IMR-90 (cell line): ENCODE measurements around the gene SPATA13. TPM values are rescaled to one million over a fixed set of nuclear protein-coding genes. Genes with fewer than 3 reads are reported as not detected.

Source experiments
- ATAC-seq: fragments of 200-7000 bp; cut with Tn5 transposase; 2 replicates; pipeline ENCODE4 v1.9.1; 2020; ENCODE audit warnings: low read depth, mild to moderate bottlenecking, moderate library complexity
- BruUV-seq: library from RNA; stranded (reverse); fragments of 400-500 nt; replicated peaks from 2 replicates; lab custom pipeline; 2021; lab: Mats Ljungman, UMichigan
- CTCF ChIA-PET: fragments of 300-600 bp; formaldehyde crosslinking; extraction: SDS; loops from one replicate; lab custom pipeline; 2021; ENCODE audit warnings: antibody characterized with exemption; lab: Yijun Ruan, JAX
- POLR2A ChIA-PET: fragments of 300-600 bp; sonication (Branson Sonifier 250); formaldehyde crosslinking; loops from one replicate; lab custom pipeline; 2022; ENCODE audit warnings: antibody characterized with exemption; ENCODE audit not compliant: unreplicated experiment; lab: Charles Lee
- DNase-seq: peaks from one replicate; pipeline ENCODE4 v3.0.0; 2013
- H2AFZ ChIP-seq: replicated peaks from 2 replicates; pipeline ENCODE3; 2013; ENCODE audit warnings: low read length, mild to moderate bottlenecking; ENCODE audit not compliant: poor library complexity
- H2AK5ac ChIP-seq: 2 replicates; pipeline ENCODE4 v1.6.1; 2013; ENCODE audit warnings: low read depth, low read length, inconsistent platforms
- H2AK9ac ChIP-seq: replicated peaks from 2 replicates; pipeline ENCODE3; 2013; ENCODE audit warnings: mild to moderate bottlenecking, low read depth, low read length, moderate library complexity; ENCODE audit not compliant: poor library complexity
- H2BK120ac ChIP-seq: 2 replicates; pipeline ENCODE4 v1.6.1; 2013; ENCODE audit warnings: low read depth, low read length, inconsistent platforms
- H2BK15ac ChIP-seq: 3 replicates; pipeline ENCODE4 v1.6.1; 2013; ENCODE audit warnings: low read depth, low read length, inconsistent platforms
- H2BK20ac ChIP-seq: 2 replicates; pipeline ENCODE4 v1.6.1; 2013; ENCODE audit warnings: low read depth, mild to moderate bottlenecking, inconsistent platforms, low read length, moderate library complexity
- H2BK5ac ChIP-seq: 2 replicates; pipeline ENCODE4 v1.6.1; 2013; ENCODE audit warnings: mild to moderate bottlenecking, low read depth, low read length, inconsistent platforms; ENCODE audit not compliant: poor library complexity, severe bottlenecking
- H3K14ac ChIP-seq: replicated peaks from 2 replicates; pipeline ENCODE4 v1.6.1; 2013; ENCODE audit warnings: low read depth, low read length, inconsistent platforms
- H3K18ac ChIP-seq: 2 replicates; pipeline ENCODE4 v1.6.1; 2013; ENCODE audit warnings: low read depth, low read length, control low read depth
- H3K23ac ChIP-seq: 2 replicates; pipeline ENCODE4 v1.6.1; 2013; ENCODE audit warnings: low read depth, low read length, inconsistent platforms
- H3K27ac ChIP-seq: 2 replicates; pipeline ENCODE4 v1.5.1; 2013; ENCODE audit warnings: mild to moderate bottlenecking, control low read depth, low read length; ENCODE audit not compliant: insufficient read depth
- H3K27me3 ChIP-seq: 2 replicates; pipeline ENCODE4 v1.6.1; 2013; ENCODE audit warnings: low read length; ENCODE audit not compliant: control insufficient read depth, insufficient read depth
- H3K36me3 ChIP-seq: 2 replicates; pipeline ENCODE4 v1.6.1; 2013; ENCODE audit warnings: low read length, mixed read lengths; ENCODE audit not compliant: control insufficient read depth, insufficient read depth
- H3K4ac ChIP-seq: 2 replicates; pipeline ENCODE4 v1.6.1; 2013; ENCODE audit warnings: low read depth, low read length, inconsistent platforms
- H3K4me1 ChIP-seq: 2 replicates; pipeline ENCODE4 v1.6.1; 2013; ENCODE audit warnings: low read length, mixed read lengths; ENCODE audit not compliant: control insufficient read depth, insufficient read depth
- H3K4me2 ChIP-seq: 2 replicates; pipeline ENCODE4 v1.6.1; 2013; ENCODE audit warnings: low read depth, mild to moderate bottlenecking, control low read depth, low read length, moderate library complexity
- H3K4me3 ChIP-seq: 2 replicates; pipeline ENCODE4 v1.5.1; 2013; ENCODE audit warnings: low read depth, mild to moderate bottlenecking, control low read depth, low read length, moderate library complexity; ENCODE audit not compliant: insufficient read depth
- H3K56ac ChIP-seq: 2 replicates; pipeline ENCODE4 v1.6.1; 2013; ENCODE audit warnings: low read length, inconsistent platforms; ENCODE audit not compliant: insufficient read depth; ENCODE audit errors: extremely low read depth
- H3K79me1 ChIP-seq, 2 experiments: 2 replicates each; pipeline ENCODE4 v1.6.1; 2013; ENCODE audit warnings: low read length in 2 of 2, inconsistent platforms in 1 of 2, low read depth in 1 of 2
- H3K9ac ChIP-seq: 2 replicates; pipeline ENCODE4 v1.6.1; 2013; ENCODE audit warnings: low read depth, low read length, control low read depth
- H3K9me1 ChIP-seq: 2 replicates; pipeline ENCODE4 v1.6.1; 2013; ENCODE audit warnings: low read length, inconsistent platforms; ENCODE audit not compliant: insufficient read depth
- H3K9me3 ChIP-seq: 2 replicates; pipeline ENCODE4 v1.6.1; 2013; ENCODE audit warnings: low read length; ENCODE audit not compliant: control insufficient read depth, insufficient read depth
- H4K20me1 ChIP-seq: 2 replicates; pipeline ENCODE4 v1.6.1; 2013; ENCODE audit warnings: low read length, inconsistent platforms; ENCODE audit not compliant: insufficient read depth
- H4K5ac ChIP-seq: 2 replicates; pipeline ENCODE4 v1.6.1; 2013; ENCODE audit warnings: mild to moderate bottlenecking, low read depth, low read length, control low read depth
- H4K8ac ChIP-seq, 2 experiments: 2 replicates each; pipeline ENCODE4 v1.6.1; 2013; ENCODE audit warnings: low read depth in 2 of 2, low read length in 2 of 2, control low read depth in 1 of 2, inconsistent platforms in 1 of 2
- H4K91ac ChIP-seq: 2 replicates; pipeline ENCODE4 v1.6.1; 2013; ENCODE audit warnings: low read depth, low read length, inconsistent platforms; ENCODE audit not compliant: insufficient read depth
- MAFK ChIP-seq: IDR thresholded peaks from 2 replicates; pipeline ENCODE4 v1.6.1; 2012; ENCODE audit warnings: low read depth, low read length, improper control_type of control experiment
- POLR2A ChIP-seq: IDR thresholded peaks from 2 replicates; pipeline ENCODE4 v1.6.1; 2012; ENCODE audit warnings: mild to moderate bottlenecking, low read depth, low read length
- RFX5 ChIP-seq: IDR thresholded peaks from 2 replicates; pipeline ENCODE4 v1.8.0; 2012; ENCODE audit warnings: low read depth, mild to moderate bottlenecking, low read length, moderate library complexity
- USF2 ChIP-seq: fragments of 150-350 bp; IDR thresholded peaks from 2 replicates; pipeline ENCODE4 v1.6.1; 2017; ENCODE audit warnings: mild to moderate bottlenecking, antibody characterized with exemption, low read length, low read depth
- WGBS, 2 experiments: methylation state at CpG; one replicate each; pipeline versions ENCODE4 v1.1.5 to v1.1.7; 2013; ENCODE audit warnings: missing lambda C conversion rate in 2 of 2; ENCODE audit not compliant: insufficient read length in 1 of 2; ENCODE audit errors: extremely low coverage in 2 of 2; 5-methylcytosine and 5-hydroxymethylcytosine counted together
- dilution Hi-C: fragments of 300-500 bp; cut with HindIII; formaldehyde crosslinking; loops from one replicate; pipeline ENCODE4 v1.14.3; 2018; ENCODE audit warnings: low sequenced_read_pairs; ENCODE audit not compliant: unreplicated experiment
- in situ Hi-C: fragments of 300-500 bp; cut with MboI; formaldehyde crosslinking; loops from 3 replicates; pipeline ENCODE4 v1.14.3; 2019; ENCODE audit warnings: low sequenced_read_pairs, inconsistent platforms, mixed read lengths
- intact Hi-C: fragments of 100-400 bp; cut with micrococcal nuclease; formaldehyde crosslinking; loops from 2 replicates; pipeline ENCODE4 v1.10.0; 2022
- polyA plus RNA-seq, 3 experiments: library from polyadenylated mRNA; depleted of rRNA; stranded (reverse); fragments of >200 nt; gene quantifications; 2 replicates each; pipeline ENCODE4 v1.2.3, GENCODE V29; 2012; ENCODE audit warnings: low replicate concordance in 1 of 3
- total RNA-seq: library from RNA; depleted of rRNA; stranded (reverse); fragments of >200 nt; gene quantifications from 2 replicates; pipeline ENCODE4 v1.2.3, GENCODE V29; 2012

The SPATA13 gene
- total and polyA plus RNA-seq, 2 of the 4 experiments (the other 2 are of a cell fraction) = 10.5 to 12.5 TPM

- Histone ChIP-seq H3K56ac (no peak overlapping the region), H4K5ac (no peak overlapping the region), H3K14ac (no peak overlapping the region), H2BK120ac (no peak overlapping the region), H3K27ac (no peak overlapping the region), H4K8ac (no peak overlapping the region), H3K4me1 (peaks cover 17% of the 10 kb centered on the region), H3K9me3 (no peaks in the 10 kb centered on the region), H4K91ac (no peak overlapping the region), H2BK15ac (no peak overlapping the region), H3K9me1 (peaks cover 11% of the 10 kb centered on the region; the same call in 1 of the 2 replicates), H3K18ac (no peak overlapping the region), H2BK5ac (no peak overlapping the region), H3K27me3 (no peaks in the 10 kb centered on the region), H3K79me1 (peaks cover 28 to 74% of the 10 kb centered on the region in 2 experiments), H2BK20ac (no peak overlapping the region), H4K20me1 (no peaks in the 10 kb centered on the region; the same call in 1 of the 2 replicates), H2AK5ac (no peak overlapping the region), H2AFZ (no peak overlapping the region), H3K4me2 (no peak overlapping the region), H3K23ac (no peak overlapping the region), H3K4me3 (no peak overlapping the region), H2AK9ac (no peak overlapping the region), H3K9ac (no peak overlapping the region), H3K4ac (no peak overlapping the region), H3K36me3 (no peaks in the 10 kb centered on the region)
- dilution Hi-C loops = no loop called here
- peak; percentile 75 for DNase-seq
- ATAC-seq = no peak
- no CpG with 5 or more reads among the region's 2 CpGs for WGBS, 2 experiments
- POLR2A ChIA-PET = no interaction called here
- no TSS peak for BruUV-seq
- intact Hi-C loops = no loop called here
- in situ Hi-C loops = no loop called here
- TF ChIP-seq USF2 (0 out of 2 replicates have a peak, but pooled peaks have one; percentile 11), RFX5 (no peak), MAFK (no peak), POLR2A (no peak)
- CTCF ChIA-PET = interaction anchor here (0.8 kb wide), 1 partner anchor 125 kb away, joined by 3 read pairs; no protein-coding TSS in a partner anchor
These were observed 18.4 kb downstream of the SPATA13 start for GRCh38 chr13:24178847-24179485.
